GM12865 (cell line): ENCODE results near the gene SLC38A10.

Source experiments
- DNase-seq: peaks from one replicate; pipeline ENCODE4 v3.0.0; 2010; ENCODE audit warnings: low read depth
- H3K4me3 ChIP-seq: 2 replicates; pipeline ENCODE4 v1.5.1; 2011; ENCODE audit warnings: mild to moderate bottlenecking, low read depth, low read length, control low read depth
- CTCF ChIP-seq: IDR thresholded peaks from 2 replicates; pipeline ENCODE4 v1.5.1; 2011; ENCODE audit warnings: low read length, control low read depth, low read depth, inconsistent platforms; ENCODE audit not compliant: insufficient read depth; ENCODE audit errors: missing control alignments

The SLC38A10 gene

GRCh38 chr17:81265576-81265975 is 29.5 kb downstream of the SLC38A10 start:
- no peak overlapping the region for H3K4me3 ChIP-seq
- no peak for DNase-seq

GRCh38 chr17:81264640-81265039 is 30.5 kb downstream of the SLC38A10 start:
- no peak overlapping the region for H3K4me3 ChIP-seq

More at GRCh38 chr17:81265576-81265975, 29.5 kb downstream of the SLC38A10 start:
- TF ChIP-seq CTCF = no peak

GRCh38 chr17:81263371-81264181 is 31.5 kb downstream of the SLC38A10 start:
- no peak overlapping the region for H3K4me3 ChIP-seq
- no peak for TF ChIP-seq CTCF
- DNase-seq = no peak

More at GRCh38 chr17:81264640-81265039, 30.5 kb downstream of the SLC38A10 start:
- no peak for DNase-seq
- no peak for TF ChIP-seq CTCF

GRCh38 chr17:81261582-81262336 is 33.3 kb downstream of the SLC38A10 start:
- TF ChIP-seq CTCF = no peak
- no peak for DNase-seq
- H3K4me3 ChIP-seq = no peak overlapping the region

- TF ChIP-seq CTCF = no peak
- no peak overlapping the region for H3K4me3 ChIP-seq
- DNase-seq = no peak
Measured at GRCh38 chr17:81261096-81261495, 34.0 kb downstream of the SLC38A10 start.

- no peak overlapping the region for H3K4me3 ChIP-seq
- no peak for DNase-seq
- no peak for TF ChIP-seq CTCF
Measured at GRCh38 chr17:81260641-81261040, 34.5 kb downstream of the SLC38A10 start.
